K562 (cell line): ENCODE data around the gene CPED1. TPM values are rescaled to one million over a fixed set of nuclear protein-coding genes. Genes with fewer than 3 reads are reported as not detected.
A peak's percentile ranks its signal among the peaks of the same experiment; 100 is the strongest.

Experiments
- ATAC-seq: fragments of 200-7000 bp; cut with Tn5 transposase; 3 replicates; pipeline ENCODE4 v1.9.1; 2020; ENCODE audit warnings: moderate library complexity
- BruUV-seq: library from RNA; stranded (reverse); fragments of 400-500 nt; replicated peaks from 2 replicates; lab custom pipeline; 2021; lab: Mats Ljungman, UMichigan
- CTCF ChIA-PET: fragments of 300-600 bp; formaldehyde crosslinking; extraction: SDS; loops from one replicate; lab custom pipeline; 2021; ENCODE audit warnings: low intra/inter-chr PET ratio; lab: Yijun Ruan, JAX
- POLR2A ChIA-PET: fragments of 300-600, 350-650 bp; sonication (Branson Sonifier 250); formaldehyde crosslinking; extraction: SDS; loops from one replicate; lab custom pipeline; 2021; ENCODE audit warnings: antibody characterized with exemption, inconsistent platforms; lab: Yijun Ruan, JAX
- DNase-seq, 4 experiments: peaks; one replicate each; pipeline versions ENCODE4 v3.0.0 to v3.0.0-alpha.2; 2011 to 2018; ENCODE audit warnings: low spot score in 3 of 4, mixed read lengths in 3 of 4; ENCODE audit errors: extremely low read depth in 1 of 4
- FAIRE-seq: peaks from 2 replicates; lab custom pipeline; 2011; peaks lifted over from hg19 to GRCh38; lab: Jason Lieb, UNC
- H2AFZ ChIP-seq: 2 replicates; pipeline ENCODE4 v1.6.0; 2011; ENCODE audit warnings: low read depth, low read length, control low read depth, inconsistent platforms
- H3K27ac ChIP-seq: fragments of 200-600 bp; 3 replicates; pipeline ENCODE4 v1.8.0; 2011; ENCODE audit warnings: low read depth, mild to moderate bottlenecking, control low read depth, inconsistent platforms, low read length, moderate library complexity, mixed read lengths; ENCODE audit errors: extremely low read depth
- H3K27me3 ChIP-seq, 2 experiments: fragments of 300-600 bp in 1 of 2; 2 replicates in 1 of 2; 3 replicates in 1 of 2; pipeline versions ENCODE4 v1.6.0 to v1.8.0; 2011; ENCODE audit warnings: inconsistent platforms in 2 of 2, low read length in 2 of 2, mild to moderate bottlenecking in 1 of 2, mixed read lengths in 1 of 2, moderate library complexity in 1 of 2; ENCODE audit not compliant: control insufficient read depth in 2 of 2, insufficient read depth in 2 of 2
- H3K36me3 ChIP-seq: fragments of 300-600 bp; 3 replicates; pipeline ENCODE4 v1.8.0; 2011; ENCODE audit warnings: mild to moderate bottlenecking, low read length, inconsistent platforms; ENCODE audit not compliant: control insufficient read depth, insufficient read depth
- H3K4me1 ChIP-seq, 2 experiments: fragments of 200-600 bp in 1 of 2; replicated peaks in 1 of 2; 2 replicates in 1 of 2; 3 replicates in 1 of 2; pipeline versions ENCODE4 v1.5.1 to v1.8.0; 2011; ENCODE audit warnings: inconsistent platforms in 2 of 2, low read length in 2 of 2, mild to moderate bottlenecking in 1 of 2, mixed read lengths in 1 of 2, moderate library complexity in 1 of 2; ENCODE audit not compliant: control insufficient read depth in 2 of 2, insufficient read depth in 2 of 2
- H3K4me2 ChIP-seq: 2 replicates; pipeline ENCODE4 v1.6.1; 2011; ENCODE audit warnings: low read length, control low read depth, inconsistent platforms, mixed read lengths; ENCODE audit not compliant: insufficient read depth
- H3K4me3 ChIP-seq: fragments of 200-600 bp; sonication (generic), shearing (Covaris generic); 2 replicates; pipeline ENCODE4 v1.5.1; 2016; ENCODE audit warnings: control low read depth, inconsistent platforms
- H3K79me2 ChIP-seq: fragments of 200-600 bp; 3 replicates; pipeline ENCODE4 v1.8.0; 2011; ENCODE audit warnings: low read length, inconsistent platforms; ENCODE audit not compliant: control insufficient read depth, insufficient read depth
- H3K9ac ChIP-seq, 2 experiments: 2 replicates each; pipeline versions ENCODE4 v1.6.0 to v1.6.1; 2011; ENCODE audit warnings: low read depth in 2 of 2, low read length in 2 of 2, control low read depth in 1 of 2, inconsistent platforms in 1 of 2, mild to moderate bottlenecking in 1 of 2, mixed read lengths in 1 of 2; ENCODE audit not compliant: insufficient read depth in 1 of 2
- H3K9me1 ChIP-seq: one replicate; pipeline ENCODE4 v1.6.0; 2011; ENCODE audit warnings: inconsistent platforms, mild to moderate bottlenecking, low read length, moderate library complexity; ENCODE audit not compliant: control insufficient read depth, insufficient read depth
- H3K9me3 ChIP-seq: replicated peaks from 2 replicates; pipeline ENCODE4 v1.5.1; 2011; ENCODE audit warnings: low read depth, low read length, inconsistent platforms; ENCODE audit not compliant: control insufficient read depth, insufficient read depth
- H4K20me1 ChIP-seq: replicated peaks from 2 replicates; pipeline ENCODE4 v1.6.1; 2011; ENCODE audit warnings: low read length, inconsistent platforms, mixed read lengths; ENCODE audit not compliant: control insufficient read depth, insufficient read depth
- CHD2 ChIP-seq: IDR thresholded peaks from 2 replicates; pipeline ENCODE4 v1.6.1; 2011; ENCODE audit warnings: low read depth, low read length
- DIDO1 ChIP-seq: fragments of 450-650 bp; IDR thresholded peaks from 2 replicates; pipeline ENCODE4 v1.6.1; 2016; ENCODE audit warnings: low read depth, missing biosample characterization, missing genetic modification characterization
- ERF ChIP-seq: fragments of 450-650 bp; formaldehyde crosslinking; IDR thresholded peaks from 2 replicates; pipeline ENCODE4 v1.4.0; 2020; ENCODE audit warnings: mild to moderate bottlenecking, mixed read lengths
- KDM1A ChIP-seq, 2 experiments: fragments of 450-650 bp; IDR thresholded peaks; 2 replicates each; pipeline ENCODE4 v1.6.1; 2016; ENCODE audit warnings: mild to moderate bottlenecking in 2 of 2
- LCOR ChIP-seq: sonication (generic); formaldehyde crosslinking; IDR thresholded peaks from 2 replicates; pipeline ENCODE4 v1.8.0; 2022; ENCODE audit warnings: mild to moderate bottlenecking, missing genetic modification reagents
- MAZ ChIP-seq, 2 experiments: fragments of 450-650 bp in 1 of 2; sonication (generic) in 1 of 2; formaldehyde crosslinking; IDR thresholded peaks in 1 of 2; conservative IDR thresholded peaks in 1 of 2; 2 replicates each; pipeline versions ENCODE4 v1.4.0 to v1.5.0; 2020; ENCODE audit warnings: mild to moderate bottlenecking in 1 of 2, missing genetic modification reagents in 1 of 2
- MECOM ChIP-seq: fragments of 250-450 bp; sonication (Bioruptor Pico); IDR thresholded peaks from 2 replicates; pipeline ENCODE4 v1.8.0; 2022; ENCODE audit warnings: inconsistent platforms
- PHF20 ChIP-seq: fragments of 450-650 bp; IDR thresholded peaks from 2 replicates; pipeline ENCODE4 v1.6.1; 2018; ENCODE audit not compliant: partially characterized antibody
- POLR2A ChIP-seq: fragments of 450-650 bp; conservative IDR thresholded peaks from 2 replicates; pipeline ENCODE4 v1.6.1; 2016
- POLR2AphosphoS2 ChIP-seq: IDR thresholded peaks from 2 replicates; pipeline ENCODE4 v1.6.1; 2012; ENCODE audit warnings: low read length, improper control_type of control experiment
- WGBS: fragments of 100-300 bp; shearing (Covaris generic); methylation state at CpG from one replicate; pipeline ENCODE4 v1.1.6; 2016; ENCODE audit warnings: low coverage, mixed read lengths; ENCODE audit not compliant: insufficient coverage; ENCODE audit errors: missing lambda C conversion rate; 5-methylcytosine and 5-hydroxymethylcytosine counted together
- in situ Hi-C: fragments of 300-500 bp; cut with MboI; formaldehyde crosslinking; loops from 4 replicates; pipeline ENCODE4 v1.15.0; 2018; ENCODE audit warnings: inconsistent platforms, mixed read lengths
- intact Hi-C: fragments of 100-400 bp; cut with micrococcal nuclease; formaldehyde crosslinking; loops from 2 replicates; pipeline ENCODE4 v1.14.2; 2022
- polyA plus RNA-seq, 8 experiments: library from polyadenylated mRNA; depleted of rRNA in 4 of 8; stranded (reverse) in 5 of 8; unstranded in 3 of 8; fragments of >200 nt; fragmentation: Nextera tagmentation in 2 of 8; fragmentation: Illumina TruSeq in 1 of 8; extraction: Ambion mirVana in 2 of 8; extraction: Trizol in 1 of 8; gene quantifications; 2 replicates each; pipeline versions ENCODE4 v1.2.1 to v1.2.3, GENCODE V29; 2011 to 2014; ENCODE audit warnings: inconsistent platforms in 1 of 8, missing spikeins in 1 of 8
- total RNA-seq, 7 experiments: library from RNA; depleted of rRNA in 6 of 7; stranded (reverse); fragments of >200 nt in 6 of 7; fragmentation: Illumina TruSeq in 2 of 7; extraction: Trizol in 2 of 7; gene quantifications; 2 replicates each; pipeline versions ENCODE4 v1.2.1 to v1.2.3, GENCODE V29; 2011 to 2021; ENCODE audit warnings: low replicate concordance in 1 of 7
- TF ChIP-seq, protein P1 (sequence below): fragments of 450-650 bp; IDR thresholded peaks from 2 replicates; pipeline ENCODE4 v1.6.1; 2016
- TF ChIP-seq, protein P2 (sequence below): sonication (generic); formaldehyde crosslinking; IDR thresholded peaks from 2 replicates; pipeline ENCODE4 v1.8.0; 2022; ENCODE audit warnings: mild to moderate bottlenecking, missing genetic modification reagents

CPED1 gene
- total and polyA plus RNA-seq, 9 of the 15 experiments (the other 6 are each of a cell fraction or from before 2014, with no cell fraction given): 195 to 393 (median 290) TPM

DNA sequence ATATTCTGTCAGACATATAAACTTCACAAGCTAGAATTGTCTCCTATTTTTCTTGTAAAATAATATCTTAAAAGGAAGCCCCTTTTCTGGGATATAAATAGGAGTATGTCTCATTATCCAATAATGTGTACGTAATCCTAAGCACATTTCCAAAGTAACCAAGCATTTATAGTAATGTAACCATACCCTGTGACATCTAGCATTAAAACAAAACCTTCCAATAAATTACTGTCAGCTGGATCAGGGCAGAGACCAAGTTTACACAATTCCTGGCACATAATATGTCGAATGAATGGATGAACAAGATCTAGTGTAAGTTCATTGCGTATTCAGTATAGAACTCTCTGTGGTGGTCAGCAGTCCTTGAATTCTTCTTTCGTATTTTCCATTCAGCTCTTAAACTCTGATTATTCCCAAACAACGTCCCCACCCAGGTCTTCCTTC, 14.3 kb downstream of the CPED1 start:
- in situ Hi-C loops (no loop called here), intact Hi-C loops (no loop called here)
- H3K27ac ChIP-seq: no peak overlapping the region; the same call in 2 of the 3 replicates
- ATAC-seq (no peak), FAIRE-seq (no peak), DNase-seq (no peak)
- WGBS: 78% methylated on average over 5 of the region's 5 CpGs
- TF ChIP-seq, protein P1, sequence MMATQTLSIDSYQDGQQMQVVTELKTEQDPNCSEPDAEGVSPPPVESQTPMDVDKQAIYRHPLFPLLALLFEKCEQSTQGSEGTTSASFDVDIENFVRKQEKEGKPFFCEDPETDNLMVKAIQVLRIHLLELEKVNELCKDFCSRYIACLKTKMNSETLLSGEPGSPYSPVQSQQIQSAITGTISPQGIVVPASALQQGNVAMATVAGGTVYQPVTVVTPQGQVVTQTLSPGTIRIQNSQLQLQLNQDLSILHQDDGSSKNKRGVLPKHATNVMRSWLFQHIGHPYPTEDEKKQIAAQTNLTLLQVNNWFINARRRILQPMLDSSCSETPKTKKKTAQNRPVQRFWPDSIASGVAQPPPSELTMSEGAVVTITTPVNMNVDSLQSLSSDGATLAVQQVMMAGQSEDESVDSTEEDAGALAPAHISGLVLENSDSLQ: 0 out of 2 replicates have a peak, but pooled peaks have one; percentile 23
- no peak for TF ChIP-seq PHF20
- H3K4me3 ChIP-seq: no peak overlapping the region
- BruUV-seq: TSS peak; percentile 2
- POLR2A ChIA-PET: interaction anchor here (0.8 to 6.3 kb wide), 7 partner anchors 12 to 94 kb away, joined by 3 to 56 read pairs (median 4); partner anchors contain the start of gene CPED1
- H3K79me2 ChIP-seq: peaks cover 100% of the 10 kb centered on the region
- peaks cover 24 to 75% of the 10 kb centered on the region in 2 experiments for H3K4me1 ChIP-seq
- peaks cover 5% of the 10 kb centered on the region; the same call in 1 of the 2 replicates for H4K20me1 ChIP-seq
- H3K9ac ChIP-seq: 0 out of 4 replicates have a peak overlapping the region, but pooled peaks of 1 of the 2 experiments have one; percentile 18
- no peaks in the 10 kb centered on the region for H3K27me3 ChIP-seq
- H3K9me3 ChIP-seq: no peaks in the 10 kb centered on the region
- no peaks in the 10 kb centered on the region for H3K9me1 ChIP-seq
- peaks cover 93% of the 10 kb centered on the region for H3K36me3 ChIP-seq
- CTCF ChIA-PET: no interaction called here
- peak overlapping the region; percentile 22; the same call in 1 of the 2 replicates for H3K4me2 ChIP-seq
- H2AFZ ChIP-seq: no peak overlapping the region

GRCh38 chr7:121003986-121004685, 15.6 kb downstream of the CPED1 start:
- DNase-seq: no peak
- no peak for FAIRE-seq
- CTCF ChIA-PET: no interaction called here
- no peaks in the 10 kb centered on the region for H3K9me3 ChIP-seq
- BruUV-seq: no TSS peak
- H3K9me1 ChIP-seq: no peaks in the 10 kb centered on the region
- H3K27me3 ChIP-seq: no peaks in the 10 kb centered on the region
- intact Hi-C loops (no loop called here), in situ Hi-C loops (no loop called here)
- no peak for ATAC-seq
- POLR2A ChIA-PET: interaction anchor here (2.1 kb wide), 1 partner anchor 13 kb away, joined by 9 read pairs; no protein-coding TSS in a partner anchor
- peaks cover 5% of the 10 kb centered on the region; the same call in 1 of the 2 replicates for H4K20me1 ChIP-seq
- WGBS: 74% methylated on average over 5 of the region's 5 CpGs
- H3K36me3 ChIP-seq: peaks cover 94% of the 10 kb centered on the region
- no peak overlapping the region for H3K9ac ChIP-seq
- H3K4me1 ChIP-seq: peaks cover 24 to 73% of the 10 kb centered on the region in 2 experiments
- no peak overlapping the region for H3K27ac ChIP-seq
- H3K4me2 ChIP-seq: peak overlapping the region; percentile 12
- no peak overlapping the region for H3K4me3 ChIP-seq
- peaks cover 100% of the 10 kb centered on the region for H3K79me2 ChIP-seq
- H2AFZ ChIP-seq: no peak overlapping the region
- 0 out of 2 replicates have a peak, but pooled peaks have one; percentile 16 for TF ChIP-seq CHD2
- TF ChIP-seq ERF (CRISPR knock-in tag): no peak
- peak; percentile 22; the same call in 1 of the 2 replicates for TF ChIP-seq POLR2A
- TF ChIP-seq, protein P2, sequence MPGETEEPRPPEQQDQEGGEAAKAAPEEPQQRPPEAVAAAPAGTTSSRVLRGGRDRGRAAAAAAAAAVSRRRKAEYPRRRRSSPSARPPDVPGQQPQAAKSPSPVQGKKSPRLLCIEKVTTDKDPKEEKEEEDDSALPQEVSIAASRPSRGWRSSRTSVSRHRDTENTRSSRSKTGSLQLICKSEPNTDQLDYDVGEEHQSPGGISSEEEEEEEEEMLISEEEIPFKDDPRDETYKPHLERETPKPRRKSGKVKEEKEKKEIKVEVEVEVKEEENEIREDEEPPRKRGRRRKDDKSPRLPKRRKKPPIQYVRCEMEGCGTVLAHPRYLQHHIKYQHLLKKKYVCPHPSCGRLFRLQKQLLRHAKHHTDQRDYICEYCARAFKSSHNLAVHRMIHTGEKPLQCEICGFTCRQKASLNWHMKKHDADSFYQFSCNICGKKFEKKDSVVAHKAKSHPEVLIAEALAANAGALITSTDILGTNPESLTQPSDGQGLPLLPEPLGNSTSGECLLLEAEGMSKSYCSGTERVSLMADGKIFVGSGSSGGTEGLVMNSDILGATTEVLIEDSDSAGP: peak; percentile 40; the same call in 1 of the 2 replicates
- TF ChIP-seq MAZ (CRISPR knock-in tag; conservative IDR thresholded peaks at IDR 0.05 in 1 of 2, IDR thresholded peaks at IDR 0.05 in 1 of 2): 0 out of 4 replicates have a peak, but pooled peaks of 1 of the 2 experiments have one; percentile 26
- TF ChIP-seq POLR2AphosphoS2: peak; percentile 53; the same call in 1 of the 2 replicates
- TF ChIP-seq LCOR (CRISPR knock-in tag): 0 out of 2 replicates have a peak, but pooled peaks have one; percentile 26
- TF ChIP-seq MECOM (CRISPR knock-in tag): 0 out of 2 replicates have a peak, but pooled peaks have one; percentile 21
- TF ChIP-seq KDM1A (IDR thresholded peaks at IDR 0.05): peak in 1 of 2 experiments; percentile 36; a peak in 1 of 4 replicates
- TF ChIP-seq DIDO1 (tag): no peak
